Measurements from ENCODE around the gene SRC.

DNA sequence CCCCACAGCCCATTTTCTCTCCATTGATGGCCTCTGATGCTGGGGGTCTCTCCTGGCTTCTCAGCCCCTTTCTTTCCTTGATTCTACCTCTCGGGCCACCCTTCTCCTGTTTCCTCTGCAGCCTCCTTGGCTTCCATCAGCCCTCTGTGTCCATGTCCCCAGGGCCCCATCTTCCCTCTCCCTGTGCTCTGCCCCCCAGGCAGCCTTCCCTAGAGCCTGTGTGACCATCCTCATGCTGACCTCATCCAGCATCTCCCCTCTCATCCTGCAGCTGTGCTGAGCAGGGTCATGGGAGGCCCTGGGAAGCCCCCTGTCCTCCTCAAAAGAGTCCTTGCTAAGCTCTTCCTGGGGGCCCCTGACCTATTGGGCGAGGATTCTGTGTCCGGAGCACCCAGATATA is 101.7 kb downstream of the SRC start:
- TF ChIP-seq CTCF (IDR thresholded peaks at IDR 0.05) (no peak), POLR2A (IDR thresholded peaks at IDR 0.05) (no peak)

Measured in thyroid gland (tissue), 4 donors.